ENCODE results near the gene ROBO2. TPM values are rescaled to one million over a fixed set of nuclear protein-coding genes. Genes with fewer than 3 reads are reported as not detected.

The ROBO2 gene
- total and polyA plus RNA-seq, 10 of the 15 experiments (the other 5 are each of a cell fraction or from before 2014, with no cell fraction given): 0.22 to 2.5 (median 0.81) TPM

DNA sequence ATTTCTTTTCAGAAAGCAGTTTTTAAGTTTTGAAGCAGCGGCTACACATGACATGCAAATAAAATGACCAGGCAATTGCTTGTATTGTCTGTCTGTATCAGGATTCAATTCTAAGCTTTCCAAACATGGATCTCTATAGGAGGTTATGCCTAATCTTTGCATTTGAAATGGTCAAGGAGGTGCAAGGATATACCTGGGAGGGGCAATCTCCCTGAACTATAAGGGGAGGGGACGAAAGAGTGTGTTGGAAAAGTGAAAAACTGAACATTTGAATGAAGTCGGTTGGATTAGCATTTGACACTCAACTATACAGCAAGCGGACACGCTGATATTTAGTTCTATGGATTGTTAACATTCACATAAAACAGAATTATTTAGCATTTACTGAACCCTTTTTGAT is 11.7 kb downstream of the ROBO2 start (continued):
- TF ChIP-seq REST (IDR thresholded peaks at IDR 0.05; ENCODE audit: low read depth, low read length) (no peak), FOXK2 (IDR thresholded peaks at IDR 0.05) (no peak), FOXM1 (IDR thresholded peaks at IDR 0.05; ENCODE audit: low read depth, low read length) (no peak), NFYA (IDR thresholded peaks at IDR 0.05; ENCODE audit: borderline replicate concordance, low read depth, low read length) (no peak), EED (IDR thresholded peaks at IDR 0.05; ENCODE audit: low read depth) (no peak), ZNF207 (IDR thresholded peaks at IDR 0.05; ENCODE audit: borderline replicate concordance) (no peak), BHLHE40 (IDR thresholded peaks at IDR 0.05; ENCODE audit: borderline replicate concordance in 1 of 2, low read depth in 2 of 2, low read length in 1 of 2) (no peak), BCL11A (IDR thresholded peaks at IDR 0.05; ENCODE audit: low read depth, low read length) (no peak), MYC (IDR thresholded peaks at IDR 0.05; ENCODE audit: insufficient read depth, insufficient read length, insufficient replicate concordance, low read length, severe bottlenecking) (no peak), ZBTB33 (IDR thresholded peaks at IDR 0.05) (no peak), DPF2 (IDR thresholded peaks at IDR 0.05) (no peak), RELA (IDR thresholded peaks at IDR 0.05; ENCODE audit: borderline replicate concordance, partially characterized antibody) (no peak), NFIC (IDR thresholded peaks at IDR 0.05; ENCODE audit: low read depth, low read length) (no peak)
- TF ChIP-seq, protein P1, sequence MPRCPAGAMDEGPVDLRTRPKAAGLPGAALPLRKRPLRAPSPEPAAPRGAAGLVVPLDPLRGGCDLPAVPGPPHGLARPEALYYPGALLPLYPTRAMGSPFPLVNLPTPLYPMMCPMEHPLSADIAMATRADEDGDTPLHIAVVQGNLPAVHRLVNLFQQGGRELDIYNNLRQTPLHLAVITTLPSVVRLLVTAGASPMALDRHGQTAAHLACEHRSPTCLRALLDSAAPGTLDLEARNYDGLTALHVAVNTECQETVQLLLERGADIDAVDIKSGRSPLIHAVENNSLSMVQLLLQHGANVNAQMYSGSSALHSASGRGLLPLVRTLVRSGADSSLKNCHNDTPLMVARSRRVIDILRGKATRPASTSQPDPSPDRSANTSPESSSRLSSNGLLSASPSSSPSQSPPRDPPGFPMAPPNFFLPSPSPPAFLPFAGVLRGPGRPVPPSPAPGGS (IDR thresholded peaks at IDR 0.05; ENCODE audit: borderline replicate concordance, insufficient read depth, low read depth, low read length, poor library complexity, severe bottlenecking): no peak

Measured in GM12878 (cell line).